Panc1 (cell line): ENCODE results near the gene CDC14B.

Source experiments
- POLR2AphosphoS5 ChIP-seq: IDR thresholded peaks from 2 replicates; pipeline ENCODE4 v1.6.1; 2012; ENCODE audit warnings: mild to moderate bottlenecking, low read depth, low read length, moderate library complexity
- TCF7L2 ChIP-seq: IDR thresholded peaks from 2 replicates; pipeline ENCODE4 v1.6.1; 2011; ENCODE audit warnings: mild to moderate bottlenecking, low read depth, low read length, inconsistent platforms
- TF ChIP-seq, protein P1 (sequence below): fragments of 450-650 bp; IDR thresholded peaks from 2 replicates; pipeline ENCODE4 v1.5.1; 2017; ENCODE audit warnings: mild to moderate bottlenecking

DNA sequence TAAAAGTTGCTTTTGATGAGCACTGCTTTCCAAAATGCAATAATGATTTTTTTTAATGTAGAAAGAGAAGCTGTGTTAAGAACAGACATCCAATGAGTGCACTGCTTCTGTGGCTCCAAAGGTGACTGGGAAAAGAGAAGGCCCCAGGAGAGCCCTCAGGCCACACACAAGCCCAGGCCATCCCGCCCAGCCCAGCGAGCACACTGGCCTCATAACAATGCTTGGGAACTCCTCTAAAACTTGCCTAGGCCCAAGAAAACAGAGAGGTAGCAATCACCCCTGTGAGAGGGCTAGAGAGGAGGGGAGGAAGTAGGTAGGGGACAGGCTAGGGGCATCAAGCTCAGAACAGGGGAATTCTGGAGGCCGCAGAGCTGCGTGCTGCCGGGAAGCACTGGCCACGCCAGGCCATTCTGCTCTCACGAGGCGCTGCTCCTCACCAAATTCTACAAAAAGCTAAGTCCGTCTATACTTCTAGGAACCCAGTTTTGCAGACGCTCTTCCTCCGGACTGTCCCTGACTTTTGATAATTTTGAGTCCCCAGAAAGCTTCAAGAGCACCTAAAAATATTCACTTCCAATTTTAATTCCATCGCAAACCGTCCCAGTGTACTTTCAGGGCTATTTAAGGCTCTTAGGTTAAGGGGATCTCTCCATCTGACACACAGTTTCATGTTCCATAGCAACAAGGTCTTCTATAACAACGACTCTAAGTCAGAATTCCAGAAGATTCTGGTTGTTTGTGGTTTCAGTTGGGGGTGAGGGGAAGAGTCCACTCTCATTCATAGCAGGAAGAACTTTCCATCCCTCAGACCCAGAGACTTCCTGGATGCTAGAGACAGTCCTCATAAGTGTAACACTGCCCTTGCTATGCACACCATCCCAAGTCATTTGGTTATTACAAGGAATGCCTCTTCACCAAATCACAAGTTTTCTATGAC is 118.7 kb downstream of the CDC14B start:
- no peak for TF ChIP-seq TCF7L2
- TF ChIP-seq, protein P1, sequence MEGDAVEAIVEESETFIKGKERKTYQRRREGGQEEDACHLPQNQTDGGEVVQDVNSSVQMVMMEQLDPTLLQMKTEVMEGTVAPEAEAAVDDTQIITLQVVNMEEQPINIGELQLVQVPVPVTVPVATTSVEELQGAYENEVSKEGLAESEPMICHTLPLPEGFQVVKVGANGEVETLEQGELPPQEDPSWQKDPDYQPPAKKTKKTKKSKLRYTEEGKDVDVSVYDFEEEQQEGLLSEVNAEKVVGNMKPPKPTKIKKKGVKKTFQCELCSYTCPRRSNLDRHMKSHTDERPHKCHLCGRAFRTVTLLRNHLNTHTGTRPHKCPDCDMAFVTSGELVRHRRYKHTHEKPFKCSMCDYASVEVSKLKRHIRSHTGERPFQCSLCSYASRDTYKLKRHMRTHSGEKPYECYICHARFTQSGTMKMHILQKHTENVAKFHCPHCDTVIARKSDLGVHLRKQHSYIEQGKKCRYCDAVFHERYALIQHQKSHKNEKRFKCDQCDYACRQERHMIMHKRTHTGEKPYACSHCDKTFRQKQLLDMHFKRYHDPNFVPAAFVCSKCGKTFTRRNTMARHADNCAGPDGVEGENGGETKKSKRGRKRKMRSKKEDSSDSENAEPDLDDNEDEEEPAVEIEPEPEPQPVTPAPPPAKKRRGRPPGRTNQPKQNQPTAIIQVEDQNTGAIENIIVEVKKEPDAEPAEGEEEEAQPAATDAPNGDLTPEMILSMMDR: no peak
- no peak for TF ChIP-seq POLR2AphosphoS5
